ENCODE measurements around the gene TSPYL6.

Gene TSPYL6

GRCh38 chr2:54254180-54254579 lies 1.8 kb downstream of the TSPYL6 start:
- Histone ChIP-seq H3K4me1 (ENCODE audit: control insufficient read depth, insufficient read depth, low read length) (no peaks in the 10 kb centered on the region), H3K36me3 (ENCODE audit: control insufficient read depth, insufficient read depth, low read length) (no peaks in the 10 kb centered on the region), H3K9ac (ENCODE audit: low read length) (no peak overlapping the region), H3K4me3 (ENCODE audit: low read length) (no peak overlapping the region), H3K9me3 (ENCODE audit: control insufficient read depth, low read length) (no peaks in the 10 kb centered on the region), H3K27me3 (ENCODE audit: control insufficient read depth, insufficient read depth, low read length) (no peaks in the 10 kb centered on the region)

- H3K9me3 ChIP-seq (ENCODE audit: control insufficient read depth, low read length): no peaks in the 10 kb centered on the region
These were observed 6.4 kb downstream of the TSPYL6 start for GRCh38 chr2:54249629-54250028.

GRCh38 chr2:54247115-54247514 lies 8.9 kb downstream of the TSPYL6 start:
- no peak overlapping the region for H3K4me3 ChIP-seq (ENCODE audit: low read length)
- no peaks in the 10 kb centered on the region for H3K9me3 ChIP-seq (ENCODE audit: control insufficient read depth, low read length)
- no peak overlapping the region for H3K9ac ChIP-seq (ENCODE audit: low read length)
- no peaks in the 10 kb centered on the region for H3K4me1 ChIP-seq (ENCODE audit: control insufficient read depth, insufficient read depth, low read length)
- H3K27me3 ChIP-seq (ENCODE audit: control insufficient read depth, insufficient read depth, low read length): no peaks in the 10 kb centered on the region
- no peaks in the 10 kb centered on the region for H3K36me3 ChIP-seq (ENCODE audit: control insufficient read depth, insufficient read depth, low read length)

More at GRCh38 chr2:54249629-54250028, 6.4 kb downstream of the TSPYL6 start:
- H3K9ac ChIP-seq (ENCODE audit: low read length): no peak overlapping the region
- H3K36me3 ChIP-seq (ENCODE audit: control insufficient read depth, insufficient read depth, low read length): no peaks in the 10 kb centered on the region
- H3K4me3 ChIP-seq (ENCODE audit: low read length): no peak overlapping the region
- no peaks in the 10 kb centered on the region for H3K27me3 ChIP-seq (ENCODE audit: control insufficient read depth, insufficient read depth, low read length)
- no peaks in the 10 kb centered on the region for H3K4me1 ChIP-seq (ENCODE audit: control insufficient read depth, insufficient read depth, low read length)

GRCh38 chr2:54240515-54241469 lies 15.2 kb downstream of the TSPYL6 start:
- H3K4me3 ChIP-seq (ENCODE audit: low read length): no peak overlapping the region
- H3K27me3 ChIP-seq (ENCODE audit: control insufficient read depth, insufficient read depth, low read length): no peaks in the 10 kb centered on the region
- H3K9me3 ChIP-seq (ENCODE audit: control insufficient read depth, low read length): no peaks in the 10 kb centered on the region
- no peak overlapping the region for H3K9ac ChIP-seq (ENCODE audit: low read length)
- H3K36me3 ChIP-seq (ENCODE audit: control insufficient read depth, insufficient read depth, low read length): no peaks in the 10 kb centered on the region
- H3K4me1 ChIP-seq (ENCODE audit: control insufficient read depth, insufficient read depth, low read length): no peaks in the 10 kb centered on the region

GRCh38 chr2:54239427-54239826 lies 16.6 kb downstream of the TSPYL6 start:
- Histone ChIP-seq H3K27me3 (ENCODE audit: control insufficient read depth, insufficient read depth, low read length) (no peaks in the 10 kb centered on the region), H3K4me1 (ENCODE audit: control insufficient read depth, insufficient read depth, low read length) (no peaks in the 10 kb centered on the region), H3K4me3 (ENCODE audit: low read length) (no peak overlapping the region), H3K9me3 (ENCODE audit: control insufficient read depth, low read length) (no peaks in the 10 kb centered on the region), H3K9ac (ENCODE audit: low read length) (no peak overlapping the region), H3K36me3 (ENCODE audit: control insufficient read depth, insufficient read depth, low read length) (no peaks in the 10 kb centered on the region)

- Histone ChIP-seq H3K36me3 (ENCODE audit: control insufficient read depth, insufficient read depth, low read length) (no peaks in the 10 kb centered on the region), H3K9me3 (ENCODE audit: control insufficient read depth, low read length) (no peaks in the 10 kb centered on the region), H3K27me3 (ENCODE audit: control insufficient read depth, insufficient read depth, low read length) (no peaks in the 10 kb centered on the region), H3K4me3 (ENCODE audit: low read length) (no peak overlapping the region), H3K4me1 (ENCODE audit: control insufficient read depth, insufficient read depth, low read length) (no peaks in the 10 kb centered on the region), H3K9ac (ENCODE audit: low read length) (no peak overlapping the region)
These were observed 18.6 kb downstream of the TSPYL6 start for GRCh38 chr2:54237428-54237827.

- Histone ChIP-seq H3K4me3 (ENCODE audit: low read length) (no peak overlapping the region), H3K9me3 (ENCODE audit: control insufficient read depth, low read length) (no peaks in the 10 kb centered on the region), H3K36me3 (ENCODE audit: control insufficient read depth, insufficient read depth, low read length) (no peaks in the 10 kb centered on the region), H3K9ac (ENCODE audit: low read length) (no peak overlapping the region), H3K27me3 (ENCODE audit: control insufficient read depth, insufficient read depth, low read length) (no peaks in the 10 kb centered on the region), H3K4me1 (ENCODE audit: control insufficient read depth, insufficient read depth, low read length) (no peaks in the 10 kb centered on the region)
These were observed 22.0 kb downstream of the TSPYL6 start for GRCh38 chr2:54233832-54234649.

GRCh38 chr2:54228945-54229344 lies 27.1 kb downstream of the TSPYL6 start:
- no peak overlapping the region for H3K9ac ChIP-seq (ENCODE audit: low read length)
- H3K27me3 ChIP-seq (ENCODE audit: control insufficient read depth, insufficient read depth, low read length): no peaks in the 10 kb centered on the region
- H3K4me3 ChIP-seq (ENCODE audit: low read length): no peak overlapping the region
- no peaks in the 10 kb centered on the region for H3K9me3 ChIP-seq (ENCODE audit: control insufficient read depth, low read length)
- no peaks in the 10 kb centered on the region for H3K4me1 ChIP-seq (ENCODE audit: control insufficient read depth, insufficient read depth, low read length)
- no peaks in the 10 kb centered on the region for H3K36me3 ChIP-seq (ENCODE audit: control insufficient read depth, insufficient read depth, low read length)

- Histone ChIP-seq H3K27me3 (ENCODE audit: control insufficient read depth, insufficient read depth, low read length) (no peaks in the 10 kb centered on the region), H3K9ac (ENCODE audit: low read length) (no peak overlapping the region), H3K36me3 (ENCODE audit: control insufficient read depth, insufficient read depth, low read length) (no peaks in the 10 kb centered on the region), H3K4me1 (ENCODE audit: control insufficient read depth, insufficient read depth, low read length) (no peaks in the 10 kb centered on the region), H3K4me3 (ENCODE audit: low read length) (no peak overlapping the region), H3K9me3 (ENCODE audit: control insufficient read depth, low read length) (no peaks in the 10 kb centered on the region)
These were observed 28.2 kb downstream of the TSPYL6 start for GRCh38 chr2:54227798-54228197.

- Histone ChIP-seq H3K36me3 (ENCODE audit: control insufficient read depth, insufficient read depth, low read length) (no peaks in the 10 kb centered on the region), H3K4me1 (ENCODE audit: control insufficient read depth, insufficient read depth, low read length) (no peaks in the 10 kb centered on the region), H3K9ac (ENCODE audit: low read length) (no peak overlapping the region), H3K4me3 (ENCODE audit: low read length) (no peak overlapping the region), H3K27me3 (ENCODE audit: control insufficient read depth, insufficient read depth, low read length) (no peaks in the 10 kb centered on the region), H3K9me3 (ENCODE audit: control insufficient read depth, low read length) (no peaks in the 10 kb centered on the region)
These were observed 29.8 kb downstream of the TSPYL6 start for GRCh38 chr2:54226260-54226659.

- no peaks in the 10 kb centered on the region for H3K9me3 ChIP-seq (ENCODE audit: control insufficient read depth, low read length)
These were observed 31.0 kb downstream of the TSPYL6 start for GRCh38 chr2:54224997-54225396.

GRCh38 chr2:54213082-54213481 lies 42.9 kb downstream of the TSPYL6 start:
- no peak overlapping the region for H3K4me3 ChIP-seq (ENCODE audit: low read length)

More at GRCh38 chr2:54224997-54225396, 31.0 kb downstream of the TSPYL6 start:
- no peaks in the 10 kb centered on the region for H3K36me3 ChIP-seq (ENCODE audit: control insufficient read depth, insufficient read depth, low read length)
- no peaks in the 10 kb centered on the region for H3K4me1 ChIP-seq (ENCODE audit: control insufficient read depth, insufficient read depth, low read length)
- no peak overlapping the region for H3K4me3 ChIP-seq (ENCODE audit: low read length)
- no peak overlapping the region for H3K9ac ChIP-seq (ENCODE audit: low read length)
- no peaks in the 10 kb centered on the region for H3K27me3 ChIP-seq (ENCODE audit: control insufficient read depth, insufficient read depth, low read length)

More at GRCh38 chr2:54213082-54213481, 42.9 kb downstream of the TSPYL6 start:
- H3K9me3 ChIP-seq (ENCODE audit: control insufficient read depth, low read length): no peaks in the 10 kb centered on the region
- H3K4me1 ChIP-seq (ENCODE audit: control insufficient read depth, insufficient read depth, low read length): no peaks in the 10 kb centered on the region
- H3K27me3 ChIP-seq (ENCODE audit: control insufficient read depth, insufficient read depth, low read length): no peaks in the 10 kb centered on the region
- H3K9ac ChIP-seq (ENCODE audit: low read length): no peak overlapping the region
- no peaks in the 10 kb centered on the region for H3K36me3 ChIP-seq (ENCODE audit: control insufficient read depth, insufficient read depth, low read length)

Data from mucosa of stomach (tissue), 1 donor.